GM18499 (cell line): Measurements from ENCODE around the gene PJA1.

Source experiments
- ATAC-seq: cut with Tn5 transposase; IDR thresholded peaks from one replicate; pipeline ENCODE4 v1.9.1; 2021; ENCODE audit warnings: moderate number of reproducible peaks; ENCODE audit not compliant: insufficient read depth, unreplicated experiment

Gene PJA1

DNA sequence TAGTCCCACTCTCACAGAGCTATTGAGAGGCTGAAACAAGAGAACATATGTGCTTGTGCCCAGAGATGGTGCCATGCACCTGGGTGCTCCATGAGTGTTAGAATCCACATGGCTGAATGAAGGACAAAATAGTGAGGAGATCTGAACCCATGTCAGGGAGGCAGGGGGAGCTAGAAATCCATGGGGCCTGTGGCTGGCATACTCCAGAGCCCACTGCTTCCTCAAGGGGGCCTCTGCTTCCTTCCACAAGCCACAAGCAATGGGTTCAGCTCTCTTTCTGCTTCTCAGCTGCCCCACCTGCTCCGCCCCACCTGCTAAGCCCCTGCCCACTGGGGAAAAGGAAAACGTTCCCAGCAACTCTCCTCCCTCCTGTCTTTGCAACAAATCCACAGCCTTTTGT, 46.1 kb downstream of the PJA1 start:
- no peak for ATAC-seq

DNA sequence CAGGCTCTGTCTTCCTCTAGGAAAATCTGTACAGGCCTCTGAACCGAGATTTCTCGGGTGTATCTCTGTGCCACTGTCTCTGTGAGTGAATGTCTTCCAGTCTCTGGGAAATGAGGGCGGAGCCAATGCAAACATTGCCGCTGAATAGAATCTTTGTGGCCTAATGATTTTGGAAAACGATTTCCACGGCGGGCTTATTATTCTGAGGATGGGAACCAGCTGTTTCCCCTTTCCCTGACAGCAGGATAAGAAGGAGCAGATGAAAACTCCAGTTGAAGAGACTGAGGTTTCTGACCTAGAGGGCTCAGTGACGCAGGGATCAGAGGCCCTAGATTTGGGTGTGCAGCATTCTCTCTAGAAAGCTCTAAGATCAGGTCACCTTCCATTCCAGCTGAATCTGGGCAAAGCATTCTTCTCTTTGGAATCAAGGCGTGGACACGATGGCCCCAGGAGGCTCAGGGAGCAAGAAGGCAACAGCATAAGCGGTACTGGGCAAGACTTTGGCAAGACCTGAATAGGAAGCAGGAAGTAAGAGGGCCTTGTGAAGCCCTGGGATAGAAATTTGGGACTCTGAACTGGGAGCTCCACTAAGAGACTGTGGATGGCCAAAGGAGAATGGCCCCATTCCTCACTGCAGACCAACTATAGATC, 47.3 kb downstream of the PJA1 start:
- no peak for ATAC-seq

DNA sequence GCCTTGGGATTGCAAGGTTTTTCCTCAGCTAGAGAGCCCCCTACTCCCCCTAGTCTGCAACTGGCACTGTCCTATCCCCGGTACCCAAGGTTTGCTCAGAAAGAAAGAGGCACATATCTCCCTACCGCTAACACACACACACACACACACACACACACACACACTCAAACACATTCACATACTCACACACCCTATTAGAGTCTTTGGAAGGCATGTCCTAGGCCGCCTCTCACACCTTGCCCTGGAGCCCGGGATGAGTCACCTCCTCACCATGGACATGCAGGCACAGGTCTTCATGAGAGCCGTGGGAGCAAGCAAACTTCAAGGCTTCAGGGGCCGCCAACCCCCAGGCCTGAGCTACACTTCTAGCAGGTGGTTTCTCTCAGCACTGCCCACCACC, 49.2 kb downstream of the PJA1 start:
- ATAC-seq: no peak

DNA sequence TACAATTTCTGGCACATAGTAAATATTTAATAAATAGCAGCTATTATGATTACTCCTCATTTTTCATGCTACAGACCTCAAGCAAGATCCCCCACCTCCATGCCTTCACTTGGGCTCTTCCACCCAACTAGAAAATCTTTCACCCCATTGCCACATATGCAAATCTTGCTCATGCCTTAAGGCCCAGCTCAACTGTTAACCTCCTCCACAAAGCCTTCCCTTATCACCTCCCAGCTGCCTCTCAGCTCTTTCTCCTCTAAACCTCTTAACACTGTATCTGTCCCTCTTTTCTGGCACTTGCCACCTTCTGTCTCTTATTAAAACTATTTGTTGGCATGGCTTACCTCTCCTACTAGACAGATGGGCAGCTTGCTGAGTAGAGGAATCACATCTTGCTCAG, 51.5 kb downstream of the PJA1 start:
- no peak for ATAC-seq
